HepG2 (cell line): ENCODE results near the gene AGXT. TPM values are rescaled to one million over a fixed set of nuclear protein-coding genes. Genes with fewer than 3 reads are reported as not detected.

Experiments used
- CHD4 ChIP-seq: fragments of 200-600 bp; sonication (generic); IDR thresholded peaks from 2 replicates; pipeline ENCODE4 v1.7.0; 2017; ENCODE audit warnings: mild to moderate bottlenecking, low read length, borderline replicate concordance
- CREB3 ChIP-seq: sonication (generic); formaldehyde crosslinking; IDR thresholded peaks from 2 replicates; pipeline ENCODE4 v1.5.0; 2020; ENCODE audit warnings: missing genetic modification reagents
- EP300 ChIP-seq, 3 experiments: sonication (generic) in 1 of 3; formaldehyde crosslinking in 1 of 3; IDR thresholded peaks; 2 replicates each; pipeline versions ENCODE4 v1.5.1 to v1.6.1; 2011 to 2020; ENCODE audit warnings: low read depth in 2 of 3, low read length in 2 of 3, borderline replicate concordance in 1 of 3, improper control_type of control experiment in 1 of 3, mild to moderate bottlenecking in 1 of 3, missing genetic modification reagents in 1 of 3, moderate library complexity in 1 of 3
- ERF ChIP-seq: IDR thresholded peaks from 2 replicates; pipeline ENCODE4 v1.6.1; 2018; ENCODE audit warnings: missing biosample characterization, missing genetic modification reagents
- FOXA3 ChIP-seq: IDR thresholded peaks from 2 replicates; pipeline ENCODE4 v1.6.1; 2016; ENCODE audit warnings: missing genetic modification reagents, missing compliant biosample characterization
- HOXA3 ChIP-seq: sonication (generic); formaldehyde crosslinking; IDR thresholded peaks from 2 replicates; pipeline ENCODE4 v1.5.0; 2020; ENCODE audit warnings: missing genetic modification reagents
- POLR2AphosphoS5 ChIP-seq: IDR thresholded peaks from 2 replicates; pipeline ENCODE4 v1.6.1; 2012; ENCODE audit warnings: low read depth, low read length
- RAD51 ChIP-seq: fragments of 450-650 bp; IDR thresholded peaks from 2 replicates; pipeline ENCODE4 v1.6.1; 2016; ENCODE audit warnings: borderline replicate concordance
- TBX2 ChIP-seq: sonication (generic); formaldehyde crosslinking; IDR thresholded peaks from 2 replicates; pipeline ENCODE4 v1.5.0; 2020; ENCODE audit warnings: missing genetic modification reagents, mild to moderate bottlenecking, borderline replicate concordance
- THAP9 ChIP-seq: sonication (generic); formaldehyde crosslinking; IDR thresholded peaks from 2 replicates; pipeline ENCODE4; 2020; ENCODE audit warnings: missing genetic modification reagents, mild to moderate bottlenecking, borderline replicate concordance
- ZNF556 ChIP-seq: sonication (generic); formaldehyde crosslinking; IDR thresholded peaks from 2 replicates; pipeline ENCODE4 v1.4.0; 2020; ENCODE audit warnings: mild to moderate bottlenecking, missing genetic modification reagents, borderline replicate concordance
- polyA plus RNA-seq, 8 experiments: library from polyadenylated mRNA; depleted of rRNA in 3 of 8; stranded (reverse) in 7 of 8; unstranded in 1 of 8; fragments of >200 nt; fragmentation: Illumina TruSeq in 4 of 8; extraction: Trizol in 4 of 8; gene quantifications; 2 replicates each; pipeline versions ENCODE4 v1.2.1 to v1.2.3, GENCODE V29; 2011 to 2016; ENCODE audit warnings: low read depth in 4 of 8, missing spikeins in 1 of 8, mixed read lengths in 1 of 8; ENCODE audit not compliant: insufficient read depth in 1 of 8
- total RNA-seq, 5 experiments: library from RNA; depleted of rRNA; stranded (reverse); fragments of >200 nt; fragmentation: Illumina TruSeq; extraction: Trizol; gene quantifications; 2 replicates each; pipeline ENCODE4 v1.2.3, GENCODE V29; 2016; ENCODE audit warnings: low read depth in 1 of 5
- TF ChIP-seq, protein P1 (sequence below): sonication (generic); IDR thresholded peaks from 2 replicates; pipeline ENCODE4 v1.6.1; 2016; ENCODE audit warnings: low read depth, borderline replicate concordance
- TF ChIP-seq, protein P2 (sequence below): sonication (generic); formaldehyde crosslinking; IDR thresholded peaks from 2 replicates; pipeline ENCODE4 v1.5.0; 2020; ENCODE audit warnings: missing genetic modification reagents, mild to moderate bottlenecking, borderline replicate concordance

Gene AGXT
- total and polyA plus RNA-seq, 2 of the 13 experiments (the other 11 are each of a cell fraction or from before 2014, with no cell fraction given) = 41.9 to 96.1 TPM

- TF ChIP-seq THAP9 (CRISPR knock-in tag) (no peak), ERF (peak; percentile 52), CHD4 (0 out of 2 replicates have a peak, but pooled peaks have one; percentile 38), POLR2AphosphoS5 (no peak), HOXA3 (CRISPR knock-in tag) (peak; percentile 34; the same call in 1 of the 2 replicates), CREB3 (CRISPR knock-in tag) (no peak), EP300 (IDR thresholded peaks at IDR 0.05; ENCODE audit: low read depth in 2 of 2, low read length in 2 of 2) (peak in 1 of 2 experiments; percentile 67; a peak in 1 of 4 replicates), EP300 (CRISPR knock-in tag; IDR thresholded peaks at IDR 0.05; ENCODE audit: borderline replicate concordance) (no peak), FOXA3 (CRISPR knock-in tag) (peak; percentile 71; the same call in 1 of the 2 replicates), RAD51 (0 out of 2 replicates have a peak, but pooled peaks have one; percentile 10), TBX2 (CRISPR knock-in tag) (peak; percentile 61; the same call in 1 of the 2 replicates), ZNF556 (CRISPR knock-in tag) (peak; percentile 51; the same call in 1 of the 2 replicates)
- TF ChIP-seq, protein P1, sequence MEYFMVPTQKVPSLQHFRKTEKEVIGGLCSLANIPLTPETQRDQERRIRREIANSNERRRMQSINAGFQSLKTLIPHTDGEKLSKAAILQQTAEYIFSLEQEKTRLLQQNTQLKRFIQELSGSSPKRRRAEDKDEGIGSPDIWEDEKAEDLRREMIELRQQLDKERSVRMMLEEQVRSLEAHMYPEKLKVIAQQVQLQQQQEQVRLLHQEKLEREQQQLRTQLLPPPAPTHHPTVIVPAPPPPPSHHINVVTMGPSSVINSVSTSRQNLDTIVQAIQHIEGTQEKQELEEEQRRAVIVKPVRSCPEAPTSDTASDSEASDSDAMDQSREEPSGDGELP = peak; percentile 84; the same call in 1 of the 2 replicates
- TF ChIP-seq, protein P2, sequence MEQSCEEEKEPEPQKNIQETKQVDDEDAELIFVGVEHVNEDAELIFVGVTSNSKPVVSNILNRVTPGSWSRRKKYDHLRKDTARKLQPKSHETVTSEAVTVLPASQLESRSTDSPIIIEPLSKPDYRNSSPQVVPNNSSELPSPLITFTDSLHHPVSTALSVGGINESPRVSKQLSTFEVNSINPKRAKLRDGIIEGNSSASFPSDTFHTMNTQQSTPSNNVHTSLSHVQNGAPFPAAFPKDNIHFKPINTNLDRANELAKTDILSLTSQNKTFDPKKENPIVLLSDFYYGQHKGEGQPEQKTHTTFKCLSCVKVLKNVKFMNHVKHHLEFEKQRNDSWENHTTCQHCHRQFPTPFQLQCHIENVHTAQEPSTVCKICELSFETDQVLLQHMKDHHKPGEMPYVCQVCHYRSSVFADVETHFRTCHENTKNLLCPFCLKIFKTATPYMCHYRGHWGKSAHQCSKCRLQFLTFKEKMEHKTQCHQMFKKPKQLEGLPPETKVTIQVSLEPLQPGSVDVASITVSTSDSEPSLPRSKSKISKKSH = no peak
Observed at GRCh38 chr2:240864475-240864874, 4.1 kb upstream of the AGXT start (continued).
